Liver (tissue), 9 donors: Measurements from ENCODE around the gene PLXDC2. TPM values are rescaled to one million over a fixed set of nuclear protein-coding genes. Genes with fewer than 3 reads are reported as not detected.

Source experiments
- DNase-seq: peaks from one replicate; pipeline ENCODE4 v3.0.0-alpha.2; 2017; ENCODE audit warnings: low spot score
- H3K27ac ChIP-seq, 2 donors: one replicate each; pipeline ENCODE4 v1.7.0; 2013; ENCODE audit warnings: inconsistent platforms in 2 of 2, low read length in 2 of 2, control low read depth in 1 of 2, low read depth in 1 of 2, mild to moderate bottlenecking in 1 of 2
- H3K27me3 ChIP-seq, 4 donors: one replicate each; pipeline versions ENCODE4 v1.6.1 to v1.7.0; 2013; ENCODE audit warnings: low read length in 3 of 4, inconsistent platforms in 1 of 4, mild to moderate bottlenecking in 1 of 4, moderate library complexity in 1 of 4; ENCODE audit not compliant: control insufficient read depth in 4 of 4, insufficient read depth in 4 of 4
- H3K36me3 ChIP-seq, 4 donors: one replicate each; pipeline versions ENCODE4 v1.6.1 to v1.7.0; 2013; ENCODE audit warnings: low read length in 3 of 4, mild to moderate bottlenecking in 3 of 4, low read depth in 1 of 4, moderate library complexity in 1 of 4; ENCODE audit not compliant: control insufficient read depth in 4 of 4, insufficient read depth in 3 of 4
- H3K4me1 ChIP-seq, 4 donors: one replicate each; pipeline versions ENCODE4 v1.6.1 to v1.7.0; 2013; ENCODE audit warnings: low read length in 3 of 4, mild to moderate bottlenecking in 3 of 4, moderate library complexity in 1 of 4; ENCODE audit not compliant: control insufficient read depth in 4 of 4, insufficient read depth in 4 of 4
- H3K4me3 ChIP-seq, 3 donors: one replicate each; pipeline versions ENCODE4 v1.6.1 to v1.7.0; 2013; ENCODE audit warnings: low read length in 3 of 3, control low read depth in 1 of 3, low read depth in 1 of 3, mild to moderate bottlenecking in 1 of 3
- H3K9ac ChIP-seq, 2 donors: one replicate each; pipeline ENCODE4 v1.7.0; 2013; ENCODE audit warnings: low read length in 2 of 2, mild to moderate bottlenecking in 2 of 2, moderate library complexity in 2 of 2, control low read depth in 1 of 2, low read depth in 1 of 2
- H3K9me3 ChIP-seq, 4 donors: one replicate each; pipeline versions ENCODE4 v1.6.1 to v1.7.0; 2013; ENCODE audit warnings: low read length in 3 of 4; ENCODE audit not compliant: control insufficient read depth in 4 of 4
- EGR1 ChIP-seq, 2 donors: IDR thresholded peaks; 2 replicates each; pipeline ENCODE4 v1.6.1; 2016 to 2018; ENCODE audit warnings: antibody characterized with exemption in 2 of 2, low read depth in 2 of 2
- FOXA1 ChIP-seq: IDR thresholded peaks from 2 replicates; pipeline ENCODE4 v1.6.1; 2016; ENCODE audit warnings: antibody characterized with exemption
- FOXA2 ChIP-seq: IDR thresholded peaks from 2 replicates; pipeline ENCODE4 v1.6.1; 2016; ENCODE audit warnings: antibody characterized with exemption
- GABPA ChIP-seq, 2 donors: IDR thresholded peaks in 1 of 2; conservative IDR thresholded peaks in 1 of 2; 2 replicates each; pipeline ENCODE4 v1.6.1; 2016; ENCODE audit warnings: antibody characterized with exemption in 2 of 2, mild to moderate bottlenecking in 1 of 2, moderate library complexity in 1 of 2
- HNF4A ChIP-seq, 2 donors: conservative IDR thresholded peaks; 2 replicates each; pipeline ENCODE4 v1.6.1; 2016; ENCODE audit warnings: antibody characterized with exemption in 2 of 2, mild to moderate bottlenecking in 2 of 2
- HNF4G ChIP-seq: IDR thresholded peaks from 2 replicates; pipeline ENCODE4 v1.6.1; 2016; ENCODE audit warnings: antibody characterized with exemption
- JUND ChIP-seq, 2 donors: IDR thresholded peaks; 2 replicates each; pipeline ENCODE4 v1.6.1; 2016; ENCODE audit warnings: antibody characterized with exemption in 2 of 2
- MAX ChIP-seq: IDR thresholded peaks from 2 replicates; pipeline ENCODE4 v1.6.1; 2016; ENCODE audit warnings: antibody characterized with exemption
- NR2F2 ChIP-seq: IDR thresholded peaks from 2 replicates; pipeline ENCODE4 v1.6.1; 2016; ENCODE audit warnings: antibody characterized with exemption
- RAD21 ChIP-seq, 2 donors: IDR thresholded peaks; 2 replicates each; pipeline ENCODE4 v1.6.1; 2016; ENCODE audit warnings: antibody characterized with exemption in 2 of 2, mild to moderate bottlenecking in 2 of 2
- REST ChIP-seq: IDR thresholded peaks from 2 replicates; pipeline ENCODE4 v1.6.1; 2016; ENCODE audit warnings: antibody characterized with exemption, mild to moderate bottlenecking
- RXRA ChIP-seq, 2 donors: IDR thresholded peaks; 2 replicates each; pipeline ENCODE4 v1.6.1; 2017 to 2018; ENCODE audit warnings: antibody characterized with exemption in 2 of 2, mild to moderate bottlenecking in 1 of 2
- SP1 ChIP-seq: IDR thresholded peaks from 2 replicates; pipeline ENCODE4 v1.6.1; 2018; ENCODE audit warnings: antibody characterized with exemption, mild to moderate bottlenecking
- TAF1 ChIP-seq: conservative IDR thresholded peaks from 2 replicates; pipeline ENCODE4 v1.6.1; 2016; ENCODE audit warnings: antibody characterized with exemption, mild to moderate bottlenecking
- YY1 ChIP-seq: IDR thresholded peaks from 2 replicates; pipeline ENCODE4 v1.6.1; 2016; ENCODE audit warnings: antibody characterized with exemption, mild to moderate bottlenecking
- WGBS: extraction: QIAGEN DNeasy Blood & Tissue Kit; methylation state at CpG from one replicate; pipeline ENCODE4 v1.1.7; 2013; 5-methylcytosine and 5-hydroxymethylcytosine counted together
- polyA plus RNA-seq, 2 donors: library from polyadenylated mRNA; stranded (reverse) in 1 of 2; unstranded in 1 of 2; fragments of 200-250 nt in 1 of 2; fragments of >200 nt in 1 of 2; fragmentation: Nextera tagmentation in 1 of 2; extraction: Ambion mirVana in 1 of 2; gene quantifications; one replicate each; pipeline versions ENCODE4 v1.2.1 to v1.2.3, GENCODE V29; 2013 to 2015
- total RNA-seq, 2 donors: library from RNA; depleted of rRNA; stranded (reverse); fragments of >200 nt; gene quantifications; one replicate each; pipeline ENCODE4 v1.2.3, GENCODE V29; 2014
- TF ChIP-seq, protein P1 (sequence below): IDR thresholded peaks from 2 replicates; pipeline ENCODE4 v1.6.1; 2016; ENCODE audit warnings: antibody characterized with exemption
- TF ChIP-seq, protein P2 (sequence below): IDR thresholded peaks from 2 replicates; pipeline ENCODE4 v1.6.1; 2016; ENCODE audit warnings: antibody characterized with exemption
- TF ChIP-seq, protein P3 (sequence below): fragments of 150-350 bp; IDR thresholded peaks from 2 replicates; pipeline ENCODE4 v1.5.1; 2017; ENCODE audit warnings: improper control_type of control experiment, low read depth, low read length; ENCODE audit not compliant: missing input control
- donor health status: healthy.
- donor health status: healthy.
- donor health status: healthy.
- donor health status: healthy.
- donor health status: healthy.

Gene PLXDC2
- total and polyA plus RNA-seq, 4 donors: 1.4 to 5.1 (median 2.4) TPM

DNA sequence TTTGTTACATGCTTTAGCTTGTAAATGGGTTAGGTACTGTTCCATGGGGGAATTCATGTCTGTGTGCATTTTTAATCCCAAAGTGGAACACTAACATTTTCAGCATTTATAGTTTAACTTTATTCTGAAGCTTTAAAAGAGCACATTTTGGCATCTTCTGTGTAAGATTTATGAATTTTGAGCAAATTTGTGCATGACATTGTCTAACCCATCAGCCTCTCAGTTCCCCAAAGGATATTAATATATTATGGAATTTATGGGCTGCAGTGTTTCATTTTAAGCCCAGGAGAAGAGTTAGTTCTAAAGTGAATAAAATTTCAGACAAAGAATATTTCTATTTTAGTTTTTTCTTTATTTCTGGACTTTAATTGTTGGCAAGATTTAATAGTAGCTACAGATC, 421.4 kb downstream of the PLXDC2 start:
- Histone ChIP-seq H3K27me3 (no peaks in the 10 kb centered on the region), H3K4me1 (no peaks in the 10 kb centered on the region), H3K9me3 (no peaks in the 10 kb centered on the region), H3K9ac (no peak overlapping the region), H3K4me3 (no peak overlapping the region), H3K36me3 (peaks cover 0 to 1% (median 0%) of the 10 kb centered on the region in 4 donors), H3K27ac (no peak overlapping the region)
- TF ChIP-seq FOXA2: no peak
- TF ChIP-seq GABPA (IDR thresholded peaks at IDR 0.05 in 1 of 2, conservative IDR thresholded peaks at IDR 0.05 in 1 of 2): no peak
- no peak for TF ChIP-seq RXRA (IDR thresholded peaks at IDR 0.05)
- TF ChIP-seq EGR1 (IDR thresholded peaks at IDR 0.05; ENCODE audit: low read depth in 2 of 2): no peak
- TF ChIP-seq JUND (IDR thresholded peaks at IDR 0.05): no peak
- no peak for DNase-seq

GRCh38 chr10:20240643-20241042, 424.4 kb downstream of the PLXDC2 start:
- TF ChIP-seq HNF4G (no peak), RAD21 (IDR thresholded peaks at IDR 0.05) (no peak), NR2F2 (no peak), REST (no peak), EGR1 (IDR thresholded peaks at IDR 0.05; ENCODE audit: low read depth in 2 of 2) (no peak), JUND (IDR thresholded peaks at IDR 0.05) (no peak), SP1 (no peak), TAF1 (no peak), MAX (no peak), HNF4A (conservative IDR thresholded peaks at IDR 0.05) (no peak), GABPA (IDR thresholded peaks at IDR 0.05 in 1 of 2, conservative IDR thresholded peaks at IDR 0.05 in 1 of 2) (no peak), YY1 (no peak), FOXA1 (no peak)
- TF ChIP-seq, protein P1, sequence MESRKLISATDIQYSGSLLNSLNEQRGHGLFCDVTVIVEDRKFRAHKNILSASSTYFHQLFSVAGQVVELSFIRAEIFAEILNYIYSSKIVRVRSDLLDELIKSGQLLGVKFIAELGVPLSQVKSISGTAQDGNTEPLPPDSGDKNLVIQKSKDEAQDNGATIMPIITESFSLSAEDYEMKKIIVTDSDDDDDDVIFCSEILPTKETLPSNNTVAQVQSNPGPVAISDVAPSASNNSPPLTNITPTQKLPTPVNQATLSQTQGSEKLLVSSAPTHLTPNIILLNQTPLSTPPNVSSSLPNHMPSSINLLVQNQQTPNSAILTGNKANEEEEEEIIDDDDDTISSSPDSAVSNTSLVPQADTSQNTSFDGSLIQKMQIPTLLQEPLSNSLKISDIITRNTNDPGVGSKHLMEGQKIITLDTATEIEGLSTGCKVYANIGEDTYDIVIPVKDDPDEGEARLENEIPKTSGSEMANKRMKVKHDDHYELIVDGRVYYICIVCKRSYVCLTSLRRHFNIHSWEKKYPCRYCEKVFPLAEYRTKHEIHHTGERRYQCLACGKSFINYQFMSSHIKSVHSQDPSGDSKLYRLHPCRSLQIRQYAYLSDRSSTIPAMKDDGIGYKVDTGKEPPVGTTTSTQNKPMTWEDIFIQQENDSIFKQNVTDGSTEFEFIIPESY: no peak
- TF ChIP-seq, protein P2, sequence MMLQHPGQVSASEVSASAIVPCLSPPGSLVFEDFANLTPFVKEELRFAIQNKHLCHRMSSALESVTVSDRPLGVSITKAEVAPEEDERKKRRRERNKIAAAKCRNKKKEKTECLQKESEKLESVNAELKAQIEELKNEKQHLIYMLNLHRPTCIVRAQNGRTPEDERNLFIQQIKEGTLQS: no peak
- TF ChIP-seq, protein P3, sequence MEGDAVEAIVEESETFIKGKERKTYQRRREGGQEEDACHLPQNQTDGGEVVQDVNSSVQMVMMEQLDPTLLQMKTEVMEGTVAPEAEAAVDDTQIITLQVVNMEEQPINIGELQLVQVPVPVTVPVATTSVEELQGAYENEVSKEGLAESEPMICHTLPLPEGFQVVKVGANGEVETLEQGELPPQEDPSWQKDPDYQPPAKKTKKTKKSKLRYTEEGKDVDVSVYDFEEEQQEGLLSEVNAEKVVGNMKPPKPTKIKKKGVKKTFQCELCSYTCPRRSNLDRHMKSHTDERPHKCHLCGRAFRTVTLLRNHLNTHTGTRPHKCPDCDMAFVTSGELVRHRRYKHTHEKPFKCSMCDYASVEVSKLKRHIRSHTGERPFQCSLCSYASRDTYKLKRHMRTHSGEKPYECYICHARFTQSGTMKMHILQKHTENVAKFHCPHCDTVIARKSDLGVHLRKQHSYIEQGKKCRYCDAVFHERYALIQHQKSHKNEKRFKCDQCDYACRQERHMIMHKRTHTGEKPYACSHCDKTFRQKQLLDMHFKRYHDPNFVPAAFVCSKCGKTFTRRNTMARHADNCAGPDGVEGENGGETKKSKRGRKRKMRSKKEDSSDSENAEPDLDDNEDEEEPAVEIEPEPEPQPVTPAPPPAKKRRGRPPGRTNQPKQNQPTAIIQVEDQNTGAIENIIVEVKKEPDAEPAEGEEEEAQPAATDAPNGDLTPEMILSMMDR: no peak
- WGBS: 85% methylated on average over 1 of the region's 1 CpG
- Histone ChIP-seq H3K36me3 (no peaks in the 10 kb centered on the region), H3K4me1 (no peaks in the 10 kb centered on the region), H3K27ac (no peak overlapping the region), H3K27me3 (no peaks in the 10 kb centered on the region), H3K4me3 (no peak overlapping the region), H3K9ac (no peak overlapping the region), H3K9me3 (no peaks in the 10 kb centered on the region)
- DNase-seq: no peak
